H1 (cell line): ENCODE measurements around the gene GPR137. TPM values are rescaled to one million over a fixed set of nuclear protein-coding genes. Genes with fewer than 3 reads are reported as not detected.

Experiments
- BCL11A ChIP-seq, 2 experiments: IDR thresholded peaks; one replicate each; pipeline ENCODE4 v1.6.1; 2011; ENCODE audit warnings: low read depth in 2 of 2, low read length in 2 of 2, mild to moderate bottlenecking in 2 of 2
- CHD2 ChIP-seq: IDR thresholded peaks from 2 replicates; pipeline ENCODE4 v1.6.1; 2012; ENCODE audit warnings: low read length, improper control_type of control experiment
- CREB1 ChIP-seq: IDR thresholded peaks from 2 replicates; pipeline ENCODE4 v1.6.1; 2012; ENCODE audit warnings: inconsistent platforms
- FOSL1 ChIP-seq: IDR thresholded peaks from 2 replicates; pipeline ENCODE4 v1.6.1; 2011; ENCODE audit warnings: mild to moderate bottlenecking, low read depth, low read length, moderate library complexity; ENCODE audit not compliant: insufficient read depth
- HDAC2 ChIP-seq, 2 experiments: fragments of 300-600 bp in 1 of 2; sonication (generic) in 1 of 2; IDR thresholded peaks; 2 replicates each; pipeline ENCODE4 v1.6.1; 2011 to 2012; ENCODE audit warnings: low read depth in 2 of 2, low read length in 2 of 2, mild to moderate bottlenecking in 2 of 2, moderate library complexity in 2 of 2, borderline replicate concordance in 1 of 2, inconsistent platforms in 1 of 2
- HDAC6 ChIP-seq: IDR thresholded peaks from one replicate; pipeline ENCODE4 v1.7.1; 2012; ENCODE audit warnings: low read depth, mild to moderate bottlenecking, inconsistent platforms, low read length, moderate library complexity
- PHF8 ChIP-seq: fragments of 200-600 bp; sonication (generic); conservative IDR thresholded peaks from 2 replicates; pipeline ENCODE4 v1.7.1; 2012; ENCODE audit warnings: low read depth, mild to moderate bottlenecking, inconsistent platforms, low read length, moderate library complexity
- RBBP5 ChIP-seq: IDR thresholded peaks from 2 replicates; pipeline ENCODE4 v1.7.1; 2012; ENCODE audit warnings: low read depth, mild to moderate bottlenecking, inconsistent platforms, low read length, moderate library complexity, borderline replicate concordance
- SIX5 ChIP-seq: IDR thresholded peaks from 2 replicates; pipeline ENCODE4 v1.6.1; 2011; ENCODE audit warnings: mild to moderate bottlenecking, low read depth, low read length
- SP1 ChIP-seq: IDR thresholded peaks from 2 replicates; pipeline ENCODE4 v1.6.1; 2011; ENCODE audit warnings: low read depth, low read length
- SP2 ChIP-seq: IDR thresholded peaks from 2 replicates; pipeline ENCODE4 v1.6.1; 2012; ENCODE audit warnings: mild to moderate bottlenecking, low read length, inconsistent platforms
- SRF ChIP-seq: IDR thresholded peaks from 2 replicates; pipeline ENCODE4 v1.6.1; 2011; ENCODE audit warnings: mild to moderate bottlenecking, low read depth, low read length, moderate library complexity
- TBP ChIP-seq: IDR thresholded peaks from 2 replicates; pipeline ENCODE4 v1.6.1; 2011; ENCODE audit warnings: low read depth, low read length, improper control_type of control experiment
- TCF12 ChIP-seq: IDR thresholded peaks from 2 replicates; pipeline ENCODE4 v1.6.1; 2011; ENCODE audit warnings: low read depth, mild to moderate bottlenecking, low read length
- polyA plus RNA-seq, 7 experiments: library from polyadenylated mRNA; depleted of rRNA in 3 of 7; stranded (reverse) in 5 of 7; unstranded in 2 of 7; fragments of >200 nt in 5 of 7; fragments of 200-250 nt in 2 of 7; gene quantifications; 1 replicate in 5 of 7; 2 replicates in 1 of 7; 4 replicates in 1 of 7; pipeline versions ENCODE4 v1.2.1 to v1.2.3, GENCODE V29; 2011 to 2013; ENCODE audit warnings: missing spikeins in 2 of 7, mixed read lengths in 2 of 7
- total RNA-seq: library from RNA; stranded (reverse); fragmentation: NEBNext Ultra II Directional; extraction: Animal tissue kit (Norgen Biotek cat#: 25700); gene quantifications from 2 replicates; pipeline ENCODE4 v1.2.1, GENCODE V29; 2021
- TF ChIP-seq, protein P1 (sequence below): IDR thresholded peaks from 2 replicates; pipeline ENCODE4 v1.6.1; 2012; ENCODE audit warnings: low read length, inconsistent platforms

GPR137 gene
- total and polyA plus RNA-seq, 2 of the 8 experiments (the other 6 are each of a cell fraction or from before 2014, with no cell fraction given) = 36.2 to 37.8 TPM

DNA sequence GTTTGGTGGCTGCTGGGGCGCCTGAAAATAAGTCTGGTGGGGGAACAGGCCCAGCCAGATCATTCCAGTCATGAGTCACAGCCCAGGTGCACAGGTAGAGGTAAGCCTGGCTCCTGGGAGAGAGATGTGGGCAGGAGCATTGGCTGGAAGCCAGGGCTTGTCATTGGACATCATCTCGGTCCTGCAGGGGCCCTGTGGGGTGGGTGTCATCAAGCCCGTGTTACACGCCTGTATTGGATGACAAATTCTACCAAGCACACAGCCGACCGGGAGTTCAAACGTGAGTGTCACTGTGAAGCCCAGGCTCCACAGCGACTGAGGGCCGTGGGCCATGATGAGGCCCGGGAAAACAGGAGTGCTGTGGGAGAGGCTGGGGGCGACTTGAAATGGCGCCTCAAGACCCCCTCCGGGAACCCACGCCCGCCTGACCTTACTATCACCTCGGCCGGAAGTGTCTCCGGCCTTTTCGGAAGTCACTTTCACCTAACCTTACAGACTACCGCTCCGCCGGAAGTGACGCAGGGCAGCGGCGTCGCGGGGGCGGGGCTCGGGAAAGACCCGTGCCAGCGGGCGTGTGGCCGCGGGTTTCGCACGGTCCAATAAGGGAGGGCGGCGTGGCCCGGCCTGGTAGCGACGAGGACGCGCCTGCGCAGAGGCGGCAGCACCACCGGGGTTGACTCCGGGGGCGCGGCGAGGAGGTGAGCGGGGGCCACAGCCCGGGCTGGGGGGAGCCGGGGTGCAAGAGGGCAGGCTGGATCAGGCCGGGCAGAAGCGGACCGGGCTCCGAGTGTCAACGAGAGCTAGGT, 45.0 kb upstream of the GPR137 start, which contains the start of gene FKBP2 (continued):
- no peak for TF ChIP-seq SP2
- TF ChIP-seq, protein P1, sequence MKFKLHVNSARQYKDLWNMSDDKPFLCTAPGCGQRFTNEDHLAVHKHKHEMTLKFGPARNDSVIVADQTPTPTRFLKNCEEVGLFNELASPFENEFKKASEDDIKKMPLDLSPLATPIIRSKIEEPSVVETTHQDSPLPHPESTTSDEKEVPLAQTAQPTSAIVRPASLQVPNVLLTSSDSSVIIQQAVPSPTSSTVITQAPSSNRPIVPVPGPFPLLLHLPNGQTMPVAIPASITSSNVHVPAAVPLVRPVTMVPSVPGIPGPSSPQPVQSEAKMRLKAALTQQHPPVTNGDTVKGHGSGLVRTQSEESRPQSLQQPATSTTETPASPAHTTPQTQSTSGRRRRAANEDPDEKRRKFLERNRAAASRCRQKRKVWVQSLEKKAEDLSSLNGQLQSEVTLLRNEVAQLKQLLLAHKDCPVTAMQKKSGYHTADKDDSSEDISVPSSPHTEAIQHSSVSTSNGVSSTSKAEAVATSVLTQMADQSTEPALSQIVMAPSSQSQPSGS = no peak
- TF ChIP-seq TCF12 = no peak
- TF ChIP-seq PHF8 = peak; percentile 76
- peak; percentile 93 for TF ChIP-seq CREB1
- peak; percentile 87 for TF ChIP-seq TBP
- TF ChIP-seq SIX5 = no peak
- no peak for TF ChIP-seq HDAC2 (IDR thresholded peaks at IDR 0.05; ENCODE audit: borderline replicate concordance in 1 of 2, low read depth in 2 of 2, low read length in 2 of 2)
- TF ChIP-seq SRF = no peak
- no peak for TF ChIP-seq HDAC6
- no peak for TF ChIP-seq FOSL1
- TF ChIP-seq SP1 = no peak
- TF ChIP-seq BCL11A (IDR thresholded peaks at IDR 0.05; ENCODE audit: low read depth in 2 of 2, low read length in 2 of 2) = no peak
- no peak for TF ChIP-seq CHD2
- TF ChIP-seq RBBP5 = no peak
